GM23338 (cell line): ENCODE data around the gene ZNF674.

Experiments
- CREB1 ChIP-seq: fragments of 250-450 bp; sonication (Bioruptor Pico); IDR thresholded peaks from 2 replicates; pipeline ENCODE4 v1.5.0; 2020; ENCODE audit warnings: low read depth, mild to moderate bottlenecking, moderate library complexity
- EZH2 ChIP-seq: fragments of 200-600 bp; sonication (generic); IDR thresholded peaks from one replicate; pipeline ENCODE4 v1.8.0; 2017; ENCODE audit warnings: antibody characterized with exemption, mild to moderate bottlenecking, low read depth; ENCODE audit not compliant: unreplicated experiment
- EZH2phosphoT487 ChIP-seq: fragments of 200-600 bp; sonication (generic); IDR thresholded peaks from one replicate; pipeline ENCODE4 v1.8.1; 2018; ENCODE audit warnings: antibody characterized with exemption; ENCODE audit not compliant: unreplicated experiment
- JUNB ChIP-seq: IDR thresholded peaks from one replicate; pipeline ENCODE4 v1.6.1; 2016; ENCODE audit warnings: antibody characterized with exemption; ENCODE audit not compliant: unreplicated experiment
- NANOG ChIP-seq: IDR thresholded peaks from 2 replicates; pipeline ENCODE4 v1.6.1; 2016; ENCODE audit warnings: antibody characterized with exemption, borderline replicate concordance
- POLR2AphosphoS5 ChIP-seq: IDR thresholded peaks from 2 replicates; pipeline ENCODE4 v1.6.1; 2016; ENCODE audit warnings: antibody characterized with exemption, low read depth
- ZNF114 ChIP-seq: fragments of 250-450 bp; sonication (Bioruptor Pico); IDR thresholded peaks from 2 replicates; pipeline ENCODE4 v1.5.0; 2020; ENCODE audit warnings: mild to moderate bottlenecking, moderate library complexity
- ZNF331 ChIP-seq: fragments of 250-450 bp; sonication (Bioruptor Pico); IDR thresholded peaks from 2 replicates; pipeline ENCODE4 v1.5.0; 2020; ENCODE audit warnings: low read depth, mild to moderate bottlenecking, moderate library complexity
- TF ChIP-seq, protein P1 (sequence below), 2 experiments: fragments of 200-600 bp in 1 of 2; sonication (generic) in 1 of 2; conservative IDR thresholded peaks; 2 replicates each; pipeline versions ENCODE4 v1.5.1 to v1.6.1; 2016 to 2017; ENCODE audit warnings: antibody characterized with exemption in 2 of 2, low read depth in 2 of 2, mild to moderate bottlenecking in 2 of 2, moderate library complexity in 1 of 2
- TF ChIP-seq, protein P2 (sequence below): IDR thresholded peaks from one replicate; pipeline ENCODE4 v1.6.1; 2018; ENCODE audit warnings: antibody characterized with exemption; ENCODE audit not compliant: unreplicated experiment
- TF ChIP-seq, protein P3 (sequence below): fragments of 250-450 bp; sonication (Bioruptor Pico); IDR thresholded peaks from 2 replicates; pipeline ENCODE4 v1.5.0; 2020; ENCODE audit warnings: mild to moderate bottlenecking, moderate library complexity
- TF ChIP-seq, protein P4 (sequence below): IDR thresholded peaks from 2 replicates; pipeline ENCODE4 v1.6.1; 2016; ENCODE audit warnings: antibody characterized with exemption

DNA sequence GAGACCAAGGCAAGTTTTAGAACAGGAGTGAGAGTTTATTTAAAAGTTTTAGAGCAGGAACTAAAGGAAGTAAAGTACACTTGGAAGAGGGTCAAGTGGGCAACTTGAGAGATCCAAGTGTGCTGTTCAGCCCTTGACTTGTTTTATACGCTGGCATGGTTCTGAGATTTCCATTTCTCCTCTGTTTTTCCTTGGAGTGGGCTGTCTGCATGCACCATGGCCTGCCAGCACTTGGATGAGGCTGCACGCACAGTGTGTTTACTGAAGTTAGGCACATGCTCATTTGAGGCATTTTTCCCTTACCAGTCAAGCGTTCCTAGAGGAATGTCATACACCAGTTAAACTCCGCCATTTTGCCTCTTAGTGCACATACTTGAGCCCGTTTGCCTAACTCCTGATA lies 8.7 kb upstream of the ZNF674 start:
- TF ChIP-seq, protein P1, sequence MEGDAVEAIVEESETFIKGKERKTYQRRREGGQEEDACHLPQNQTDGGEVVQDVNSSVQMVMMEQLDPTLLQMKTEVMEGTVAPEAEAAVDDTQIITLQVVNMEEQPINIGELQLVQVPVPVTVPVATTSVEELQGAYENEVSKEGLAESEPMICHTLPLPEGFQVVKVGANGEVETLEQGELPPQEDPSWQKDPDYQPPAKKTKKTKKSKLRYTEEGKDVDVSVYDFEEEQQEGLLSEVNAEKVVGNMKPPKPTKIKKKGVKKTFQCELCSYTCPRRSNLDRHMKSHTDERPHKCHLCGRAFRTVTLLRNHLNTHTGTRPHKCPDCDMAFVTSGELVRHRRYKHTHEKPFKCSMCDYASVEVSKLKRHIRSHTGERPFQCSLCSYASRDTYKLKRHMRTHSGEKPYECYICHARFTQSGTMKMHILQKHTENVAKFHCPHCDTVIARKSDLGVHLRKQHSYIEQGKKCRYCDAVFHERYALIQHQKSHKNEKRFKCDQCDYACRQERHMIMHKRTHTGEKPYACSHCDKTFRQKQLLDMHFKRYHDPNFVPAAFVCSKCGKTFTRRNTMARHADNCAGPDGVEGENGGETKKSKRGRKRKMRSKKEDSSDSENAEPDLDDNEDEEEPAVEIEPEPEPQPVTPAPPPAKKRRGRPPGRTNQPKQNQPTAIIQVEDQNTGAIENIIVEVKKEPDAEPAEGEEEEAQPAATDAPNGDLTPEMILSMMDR (conservative IDR thresholded peaks at IDR 0.05; ENCODE audit: low read depth in 2 of 2), result no peak
- TF ChIP-seq EZH2 (no peak), POLR2AphosphoS5 (no peak), EZH2phosphoT487 (no peak), CREB1 (CRISPR knock-in tag) (no peak), JUNB (no peak), ZNF331 (CRISPR knock-in tag) (no peak), NANOG (no peak), ZNF114 (CRISPR knock-in tag) (no peak)
- TF ChIP-seq, protein P2, sequence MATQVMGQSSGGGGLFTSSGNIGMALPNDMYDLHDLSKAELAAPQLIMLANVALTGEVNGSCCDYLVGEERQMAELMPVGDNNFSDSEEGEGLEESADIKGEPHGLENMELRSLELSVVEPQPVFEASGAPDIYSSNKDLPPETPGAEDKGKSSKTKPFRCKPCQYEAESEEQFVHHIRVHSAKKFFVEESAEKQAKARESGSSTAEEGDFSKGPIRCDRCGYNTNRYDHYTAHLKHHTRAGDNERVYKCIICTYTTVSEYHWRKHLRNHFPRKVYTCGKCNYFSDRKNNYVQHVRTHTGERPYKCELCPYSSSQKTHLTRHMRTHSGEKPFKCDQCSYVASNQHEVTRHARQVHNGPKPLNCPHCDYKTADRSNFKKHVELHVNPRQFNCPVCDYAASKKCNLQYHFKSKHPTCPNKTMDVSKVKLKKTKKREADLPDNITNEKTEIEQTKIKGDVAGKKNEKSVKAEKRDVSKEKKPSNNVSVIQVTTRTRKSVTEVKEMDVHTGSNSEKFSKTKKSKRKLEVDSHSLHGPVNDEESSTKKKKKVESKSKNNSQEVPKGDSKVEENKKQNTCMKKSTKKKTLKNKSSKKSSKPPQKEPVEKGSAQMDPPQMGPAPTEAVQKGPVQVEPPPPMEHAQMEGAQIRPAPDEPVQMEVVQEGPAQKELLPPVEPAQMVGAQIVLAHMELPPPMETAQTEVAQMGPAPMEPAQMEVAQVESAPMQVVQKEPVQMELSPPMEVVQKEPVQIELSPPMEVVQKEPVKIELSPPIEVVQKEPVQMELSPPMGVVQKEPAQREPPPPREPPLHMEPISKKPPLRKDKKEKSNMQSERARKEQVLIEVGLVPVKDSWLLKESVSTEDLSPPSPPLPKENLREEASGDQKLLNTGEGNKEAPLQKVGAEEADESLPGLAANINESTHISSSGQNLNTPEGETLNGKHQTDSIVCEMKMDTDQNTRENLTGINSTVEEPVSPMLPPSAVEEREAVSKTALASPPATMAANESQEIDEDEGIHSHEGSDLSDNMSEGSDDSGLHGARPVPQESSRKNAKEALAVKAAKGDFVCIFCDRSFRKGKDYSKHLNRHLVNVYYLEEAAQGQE, result no peak
- TF ChIP-seq, protein P3, sequence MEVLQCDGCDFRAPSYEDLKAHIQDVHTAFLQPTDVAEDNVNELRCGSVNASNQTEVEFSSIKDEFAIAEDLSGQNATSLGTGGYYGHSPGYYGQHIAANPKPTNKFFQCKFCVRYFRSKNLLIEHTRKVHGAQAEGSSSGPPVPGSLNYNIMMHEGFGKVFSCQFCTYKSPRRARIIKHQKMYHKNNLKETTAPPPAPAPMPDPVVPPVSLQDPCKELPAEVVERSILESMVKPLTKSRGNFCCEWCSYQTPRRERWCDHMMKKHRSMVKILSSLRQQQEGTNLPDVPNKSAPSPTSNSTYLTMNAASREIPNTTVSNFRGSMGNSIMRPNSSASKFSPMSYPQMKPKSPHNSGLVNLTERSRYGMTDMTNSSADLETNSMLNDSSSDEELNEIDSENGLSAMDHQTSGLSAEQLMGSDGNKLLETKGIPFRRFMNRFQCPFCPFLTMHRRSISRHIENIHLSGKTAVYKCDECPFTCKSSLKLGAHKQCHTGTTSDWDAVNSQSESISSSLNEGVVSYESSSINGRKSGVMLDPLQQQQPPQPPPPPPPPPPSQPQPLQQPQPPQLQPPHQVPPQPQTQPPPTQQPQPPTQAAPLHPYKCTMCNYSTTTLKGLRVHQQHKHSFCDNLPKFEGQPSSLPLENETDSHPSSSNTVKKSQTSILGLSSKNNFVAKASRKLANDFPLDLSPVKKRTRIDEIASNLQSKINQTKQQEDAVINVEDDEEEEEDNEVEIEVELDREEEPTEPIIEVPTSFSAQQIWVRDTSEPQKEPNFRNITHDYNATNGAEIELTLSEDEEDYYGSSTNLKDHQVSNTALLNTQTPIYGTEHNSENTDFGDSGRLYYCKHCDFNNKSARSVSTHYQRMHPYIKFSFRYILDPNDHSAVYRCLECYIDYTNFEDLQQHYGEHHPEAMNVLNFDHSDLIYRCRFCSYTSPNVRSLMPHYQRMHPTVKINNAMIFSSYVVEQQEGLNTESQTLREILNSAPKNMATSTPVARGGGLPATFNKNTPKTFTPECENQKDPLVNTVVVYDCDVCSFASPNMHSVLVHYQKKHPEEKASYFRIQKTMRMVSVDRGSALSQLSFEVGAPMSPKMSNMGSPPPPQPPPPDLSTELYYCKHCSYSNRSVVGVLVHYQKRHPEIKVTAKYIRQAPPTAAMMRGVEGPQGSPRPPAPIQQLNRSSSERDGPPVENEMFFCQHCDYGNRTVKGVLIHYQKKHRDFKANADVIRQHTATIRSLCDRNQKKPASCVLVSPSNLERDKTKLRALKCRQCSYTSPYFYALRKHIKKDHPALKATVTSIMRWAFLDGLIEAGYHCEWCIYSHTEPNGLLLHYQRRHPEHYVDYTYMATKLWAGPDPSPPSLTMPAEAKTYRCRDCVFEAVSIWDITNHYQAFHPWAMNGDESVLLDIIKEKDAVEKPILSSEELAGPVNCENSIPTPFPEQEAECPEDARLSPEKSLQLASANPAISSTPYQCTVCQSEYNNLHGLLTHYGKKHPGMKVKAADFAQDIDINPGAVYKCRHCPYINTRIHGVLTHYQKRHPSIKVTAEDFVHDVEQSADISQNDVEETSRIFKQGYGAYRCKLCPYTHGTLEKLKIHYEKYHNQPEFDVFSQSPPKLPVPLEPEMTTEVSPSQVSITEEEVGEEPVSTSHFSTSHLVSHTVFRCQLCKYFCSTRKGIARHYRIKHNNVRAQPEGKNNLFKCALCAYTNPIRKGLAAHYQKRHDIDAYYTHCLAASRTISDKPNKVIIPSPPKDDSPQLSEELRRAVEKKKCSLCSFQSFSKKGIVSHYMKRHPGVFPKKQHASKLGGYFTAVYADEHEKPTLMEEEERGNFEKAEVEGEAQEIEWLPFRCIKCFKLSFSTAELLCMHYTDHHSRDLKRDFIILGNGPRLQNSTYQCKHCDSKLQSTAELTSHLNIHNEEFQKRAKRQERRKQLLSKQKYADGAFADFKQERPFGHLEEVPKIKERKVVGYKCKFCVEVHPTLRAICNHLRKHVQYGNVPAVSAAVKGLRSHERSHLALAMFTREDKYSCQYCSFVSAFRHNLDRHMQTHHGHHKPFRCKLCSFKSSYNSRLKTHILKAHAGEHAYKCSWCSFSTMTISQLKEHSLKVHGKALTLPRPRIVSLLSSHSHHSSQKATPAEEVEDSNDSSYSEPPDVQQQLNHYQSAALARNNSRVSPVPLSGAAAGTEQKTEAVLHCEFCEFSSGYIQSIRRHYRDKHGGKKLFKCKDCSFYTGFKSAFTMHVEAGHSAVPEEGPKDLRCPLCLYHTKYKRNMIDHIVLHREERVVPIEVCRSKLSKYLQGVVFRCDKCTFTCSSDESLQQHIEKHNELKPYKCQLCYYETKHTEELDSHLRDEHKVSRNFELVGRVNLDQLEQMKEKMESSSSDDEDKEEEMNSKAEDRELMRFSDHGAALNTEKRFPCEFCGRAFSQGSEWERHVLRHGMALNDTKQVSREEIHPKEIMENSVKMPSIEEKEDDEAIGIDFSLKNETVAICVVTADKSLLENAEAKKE (CRISPR knock-in tag), result no peak
- TF ChIP-seq, protein P4, sequence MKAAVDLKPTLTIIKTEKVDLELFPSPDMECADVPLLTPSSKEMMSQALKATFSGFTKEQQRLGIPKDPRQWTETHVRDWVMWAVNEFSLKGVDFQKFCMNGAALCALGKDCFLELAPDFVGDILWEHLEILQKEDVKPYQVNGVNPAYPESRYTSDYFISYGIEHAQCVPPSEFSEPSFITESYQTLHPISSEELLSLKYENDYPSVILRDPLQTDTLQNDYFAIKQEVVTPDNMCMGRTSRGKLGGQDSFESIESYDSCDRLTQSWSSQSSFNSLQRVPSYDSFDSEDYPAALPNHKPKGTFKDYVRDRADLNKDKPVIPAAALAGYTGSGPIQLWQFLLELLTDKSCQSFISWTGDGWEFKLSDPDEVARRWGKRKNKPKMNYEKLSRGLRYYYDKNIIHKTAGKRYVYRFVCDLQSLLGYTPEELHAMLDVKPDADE, result no peak
